HFFc6 (cell line): ENCODE measurements around the gene WDR5. TPM values are rescaled to one million over a fixed set of nuclear protein-coding genes. Genes with fewer than 3 reads are reported as not detected.

ENCODE experiments used
- DNase-seq: peaks from one replicate; pipeline ENCODE4 v3.0.0-alpha.2; 2018
- H3K27ac Mint-ChIP-seq: 2 replicates; pipeline ENCODE4 v1.8.0; 2020; ENCODE audit warnings: mild to moderate bottlenecking, mixed read lengths
- H3K27me3 Mint-ChIP-seq: 2 replicates; pipeline ENCODE4 v1.8.0; 2021; ENCODE audit warnings: mild to moderate bottlenecking, moderate library complexity, mixed read lengths; ENCODE audit not compliant: insufficient read depth
- H3K36me3 Mint-ChIP-seq: 2 replicates; pipeline ENCODE4 v1.8.0; 2021; ENCODE audit warnings: low read depth, mixed read lengths
- H3K4me1 Mint-ChIP-seq: 2 replicates; pipeline ENCODE4 v1.8.0; 2020; ENCODE audit warnings: low read depth, mixed read lengths
- H3K4me3 Mint-ChIP-seq: 2 replicates; pipeline ENCODE4 v1.8.0; 2020; ENCODE audit warnings: mild to moderate bottlenecking, moderate library complexity, mixed read lengths
- H3K9me3 Mint-ChIP-seq: 2 replicates; pipeline ENCODE4 v1.8.0; 2020; ENCODE audit warnings: mild to moderate bottlenecking, mixed read lengths
- total RNA-seq, 6 experiments: library from RNA; stranded (reverse); fragmentation: NEBNext Ultra II Directional; extraction: Animal tissue kit (Norgen Biotek cat#: 25700); gene quantifications; 2 replicates in 1 of 6; 3 replicates in 5 of 6; pipeline ENCODE4 v1.2.3, GENCODE V29; 2021
- TF ChIP-seq, protein P1 (sequence below): fragments of 200-600 bp; sonication (generic); IDR thresholded peaks from 2 replicates; pipeline ENCODE4 v1.5.0; 2021; ENCODE audit warnings: antibody characterized with exemption, mild to moderate bottlenecking

Gene WDR5
- total RNA-seq, 6 experiments from 2014 or later, result 24.6 to 31.1 (median 26.8) TPM

DNA sequence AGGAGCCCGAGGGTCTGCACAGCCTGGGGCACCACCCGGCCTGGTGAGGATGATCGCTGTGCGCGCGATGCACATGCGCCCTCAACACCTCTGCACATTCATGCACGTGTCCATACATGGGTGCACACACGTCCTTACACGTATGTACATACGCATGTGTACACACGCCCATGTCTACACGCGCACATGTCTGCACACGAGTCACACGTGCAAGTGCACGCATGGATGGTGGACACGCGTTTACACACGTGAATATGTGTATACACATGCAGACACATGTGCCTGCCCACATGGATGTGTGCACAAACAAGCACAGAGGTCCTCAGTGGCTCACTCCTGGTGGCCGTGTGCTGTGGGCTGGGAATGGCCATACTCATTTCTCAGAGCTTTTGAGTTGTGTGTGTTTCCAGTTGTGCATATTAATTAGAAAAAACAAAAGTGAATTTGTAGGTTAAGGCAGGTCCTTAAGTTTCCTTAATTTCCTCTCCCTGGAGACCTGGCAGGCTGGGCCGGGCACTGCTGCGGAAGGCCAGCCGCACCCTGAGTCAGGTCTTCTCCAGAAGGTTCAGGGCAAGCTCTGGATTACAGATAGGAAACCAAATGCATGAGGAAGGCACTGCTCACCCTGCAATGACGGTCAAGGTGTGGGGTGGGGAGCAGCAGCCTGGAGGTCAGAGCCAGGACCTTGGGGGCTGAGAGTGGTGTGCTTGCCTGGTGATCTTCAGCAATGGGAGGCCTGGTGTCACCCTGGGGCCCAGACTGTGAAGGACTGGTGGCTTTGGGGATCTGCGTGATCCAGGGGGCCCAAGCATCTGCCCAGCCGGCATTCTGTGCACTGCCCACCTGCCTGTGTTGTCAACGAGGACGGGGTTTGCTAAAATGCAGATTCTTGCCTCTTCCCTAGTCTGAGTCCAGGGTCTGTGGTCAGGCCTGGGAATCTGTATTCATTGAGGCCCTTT lies 29.8 kb downstream of the WDR5 start:
- peak; percentile 14 for DNase-seq
- TF ChIP-seq, protein P1, sequence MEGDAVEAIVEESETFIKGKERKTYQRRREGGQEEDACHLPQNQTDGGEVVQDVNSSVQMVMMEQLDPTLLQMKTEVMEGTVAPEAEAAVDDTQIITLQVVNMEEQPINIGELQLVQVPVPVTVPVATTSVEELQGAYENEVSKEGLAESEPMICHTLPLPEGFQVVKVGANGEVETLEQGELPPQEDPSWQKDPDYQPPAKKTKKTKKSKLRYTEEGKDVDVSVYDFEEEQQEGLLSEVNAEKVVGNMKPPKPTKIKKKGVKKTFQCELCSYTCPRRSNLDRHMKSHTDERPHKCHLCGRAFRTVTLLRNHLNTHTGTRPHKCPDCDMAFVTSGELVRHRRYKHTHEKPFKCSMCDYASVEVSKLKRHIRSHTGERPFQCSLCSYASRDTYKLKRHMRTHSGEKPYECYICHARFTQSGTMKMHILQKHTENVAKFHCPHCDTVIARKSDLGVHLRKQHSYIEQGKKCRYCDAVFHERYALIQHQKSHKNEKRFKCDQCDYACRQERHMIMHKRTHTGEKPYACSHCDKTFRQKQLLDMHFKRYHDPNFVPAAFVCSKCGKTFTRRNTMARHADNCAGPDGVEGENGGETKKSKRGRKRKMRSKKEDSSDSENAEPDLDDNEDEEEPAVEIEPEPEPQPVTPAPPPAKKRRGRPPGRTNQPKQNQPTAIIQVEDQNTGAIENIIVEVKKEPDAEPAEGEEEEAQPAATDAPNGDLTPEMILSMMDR, result no peak
- H3K4me3 Mint-ChIP-seq, result no peak overlapping the region

DNA sequence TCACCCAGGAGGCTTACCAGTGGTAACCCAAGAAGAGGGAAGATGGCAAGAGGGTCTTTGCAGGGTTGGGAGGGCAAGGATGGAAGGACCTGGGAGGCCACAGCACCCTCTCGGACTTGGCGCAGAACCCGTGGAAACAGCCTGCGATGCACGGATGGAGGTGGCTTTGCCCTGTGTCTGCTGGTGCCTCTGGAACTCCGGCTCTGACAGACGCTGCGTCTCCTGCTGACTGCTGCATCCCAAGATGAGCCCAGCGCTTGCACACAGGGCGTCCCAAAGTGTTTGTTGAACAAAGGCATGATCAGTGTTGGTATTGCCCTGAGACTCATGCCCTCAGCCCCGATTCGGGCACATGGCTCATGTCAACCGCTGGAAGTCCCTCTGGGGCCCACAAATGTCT lies 30.5 kb downstream of the WDR5 start:
- Mint-ChIP-seq H3K27me3 (peaks cover 5% of the 10 kb centered on the region; the same call in 1 of the 2 replicates), H3K9me3 (0 out of 2 replicates have a peak, but pooled peaks cover 3% of the 10 kb centered on the region), H3K27ac (peak overlapping the region; percentile 44; the same call in 1 of the 2 replicates), H3K4me3 (peak overlapping the region; percentile 42; the same call in 1 of the 2 replicates), H3K36me3 (peaks cover 9% of the 10 kb centered on the region; the same call in 1 of the 2 replicates), H3K4me1 (peaks cover 24% of the 10 kb centered on the region)
- TF ChIP-seq, protein P1, result no peak
- no peak for DNase-seq

More for the DNA sequence above, 29.8 kb downstream of the WDR5 start:
- Mint-ChIP-seq H3K4me1 (peaks cover 24% of the 10 kb centered on the region), H3K9me3 (0 out of 2 replicates have a peak, but pooled peaks cover 3% of the 10 kb centered on the region), H3K36me3 (peaks cover 9% of the 10 kb centered on the region; the same call in 1 of the 2 replicates), H3K27me3 (peaks cover 5% of the 10 kb centered on the region; the same call in 1 of the 2 replicates), H3K27ac (no peak overlapping the region)

DNA sequence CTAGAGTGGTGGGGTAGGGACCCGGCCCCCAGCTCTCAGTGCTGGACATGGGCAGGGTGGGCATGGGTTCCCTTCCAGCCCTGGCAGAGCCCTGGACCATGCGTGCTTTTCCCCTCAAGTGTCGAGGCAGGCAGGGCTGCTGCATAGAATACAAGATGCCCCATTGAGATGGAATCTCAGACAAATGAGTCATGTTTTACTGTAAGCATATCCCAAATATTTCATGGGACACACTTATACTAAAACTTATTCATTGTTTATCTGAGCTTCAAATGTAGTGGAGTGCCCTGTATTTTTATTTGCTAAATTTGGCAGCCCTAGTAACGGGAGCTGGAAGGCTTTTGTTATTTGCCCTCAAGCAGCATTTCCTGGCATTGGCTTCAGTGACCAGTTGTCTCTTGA lies 31.6 kb downstream of the WDR5 start:
- Mint-ChIP-seq H3K27ac (peak overlapping the region; percentile 63), H3K4me3 (no peak overlapping the region), H3K9me3 (0 out of 2 replicates have a peak, but pooled peaks cover 3% of the 10 kb centered on the region), H3K27me3 (no peaks in the 10 kb centered on the region), H3K4me1 (peaks cover 24% of the 10 kb centered on the region), H3K36me3 (no peaks in the 10 kb centered on the region)
- peak; percentile 90 for DNase-seq
- TF ChIP-seq, protein P1, result no peak

DNA sequence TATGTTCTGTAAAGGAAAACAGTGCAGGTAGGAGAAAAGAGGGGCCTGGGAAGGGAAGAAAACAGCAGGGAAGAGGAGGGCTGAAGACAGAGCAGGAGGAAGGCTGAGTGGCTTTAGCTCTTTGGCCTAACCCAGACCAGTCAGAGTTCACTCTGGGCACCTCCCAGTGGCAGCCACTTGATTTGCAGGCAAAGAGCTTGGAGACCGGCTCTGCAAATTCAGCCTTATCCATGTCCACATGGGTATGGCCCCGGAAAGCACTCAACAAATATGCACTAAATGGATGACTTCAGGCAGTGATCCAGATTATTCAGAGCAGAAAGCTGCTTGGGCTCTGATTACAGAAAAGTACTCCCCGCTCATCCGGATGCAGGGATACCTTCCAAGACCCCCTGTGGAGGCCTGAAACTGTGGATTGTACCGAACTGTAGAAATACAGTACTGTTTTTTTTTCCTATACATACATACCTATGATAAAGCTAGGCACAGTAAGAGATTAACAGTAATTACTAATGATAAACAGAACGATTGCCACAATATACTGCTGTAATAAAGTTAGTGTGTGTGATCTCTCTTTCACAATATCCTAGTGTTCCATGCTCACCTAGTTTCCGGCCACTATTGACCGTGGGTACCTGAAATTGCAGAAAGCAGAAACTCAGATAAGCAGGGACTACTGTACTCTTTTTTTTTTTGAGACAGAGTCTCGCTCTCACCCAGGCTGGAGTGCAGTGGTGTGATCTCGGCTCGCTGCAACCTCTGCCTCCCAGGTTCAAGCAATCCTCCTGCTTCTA lies 33.1 kb downstream of the WDR5 start:
- no peak overlapping the region for H3K4me3 Mint-ChIP-seq
- H3K36me3 Mint-ChIP-seq, result no peaks in the 10 kb centered on the region

More for the DNA sequence above, 33.1 kb downstream of the WDR5 start:
- Mint-ChIP-seq H3K27me3 (no peaks in the 10 kb centered on the region), H3K27ac (no peak overlapping the region), H3K4me1 (peaks cover 24% of the 10 kb centered on the region), H3K9me3 (no peaks in the 10 kb centered on the region)
- no peak for DNase-seq
- TF ChIP-seq, protein P1, result peak; percentile 55
